Astrocyte (in vitro differentiated cells and primary cell): ENCODE data around the gene SET.

Source experiments
- EZH2 ChIP-seq: IDR thresholded peaks from 2 replicates; pipeline ENCODE4 v1.6.1; 2012; ENCODE audit warnings: mild to moderate bottlenecking, low read length, inconsistent platforms; ENCODE audit not compliant: insufficient read depth
- TF ChIP-seq, protein P1 (sequence below): IDR thresholded peaks from 2 replicates; pipeline ENCODE4 v1.5.1; 2011; ENCODE audit warnings: low read depth, mild to moderate bottlenecking, inconsistent platforms, low read length, moderate library complexity; ENCODE audit not compliant: insufficient read depth

DNA sequence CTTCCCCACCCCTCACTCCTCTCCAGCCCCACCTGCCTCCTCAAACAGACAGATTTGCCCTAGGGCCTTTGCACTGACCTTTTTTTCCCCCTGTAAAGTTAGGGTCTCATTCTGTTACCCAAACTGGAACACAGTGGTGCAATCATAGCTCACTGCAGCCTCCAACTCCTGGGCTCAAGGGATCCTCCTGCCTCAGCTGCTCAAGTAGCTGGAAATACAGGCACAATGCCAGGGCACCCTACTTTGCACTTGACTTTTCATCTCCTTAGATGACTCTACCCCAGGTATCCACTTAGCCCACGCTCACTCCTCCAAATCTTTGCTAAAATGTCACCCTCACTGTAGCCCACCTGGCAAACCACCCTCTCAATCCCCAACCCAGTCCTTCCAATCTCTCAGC is 34.5 kb upstream of the SET start:
- TF ChIP-seq, protein P1, sequence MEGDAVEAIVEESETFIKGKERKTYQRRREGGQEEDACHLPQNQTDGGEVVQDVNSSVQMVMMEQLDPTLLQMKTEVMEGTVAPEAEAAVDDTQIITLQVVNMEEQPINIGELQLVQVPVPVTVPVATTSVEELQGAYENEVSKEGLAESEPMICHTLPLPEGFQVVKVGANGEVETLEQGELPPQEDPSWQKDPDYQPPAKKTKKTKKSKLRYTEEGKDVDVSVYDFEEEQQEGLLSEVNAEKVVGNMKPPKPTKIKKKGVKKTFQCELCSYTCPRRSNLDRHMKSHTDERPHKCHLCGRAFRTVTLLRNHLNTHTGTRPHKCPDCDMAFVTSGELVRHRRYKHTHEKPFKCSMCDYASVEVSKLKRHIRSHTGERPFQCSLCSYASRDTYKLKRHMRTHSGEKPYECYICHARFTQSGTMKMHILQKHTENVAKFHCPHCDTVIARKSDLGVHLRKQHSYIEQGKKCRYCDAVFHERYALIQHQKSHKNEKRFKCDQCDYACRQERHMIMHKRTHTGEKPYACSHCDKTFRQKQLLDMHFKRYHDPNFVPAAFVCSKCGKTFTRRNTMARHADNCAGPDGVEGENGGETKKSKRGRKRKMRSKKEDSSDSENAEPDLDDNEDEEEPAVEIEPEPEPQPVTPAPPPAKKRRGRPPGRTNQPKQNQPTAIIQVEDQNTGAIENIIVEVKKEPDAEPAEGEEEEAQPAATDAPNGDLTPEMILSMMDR = no peak
- TF ChIP-seq EZH2 = no peak
